Erythroblast (primary cell): ENCODE results near the gene UCKL1.

Source experiments
- GATA1 ChIP-seq: IDR thresholded peaks from 2 replicates; pipeline ENCODE4 v1.6.1; 2011; ENCODE audit warnings: low read depth, mild to moderate bottlenecking, control low read depth, low read length, moderate library complexity
- POLR2A ChIP-seq: IDR thresholded peaks from 2 replicates; pipeline ENCODE4 v1.6.1; 2011; ENCODE audit warnings: mild to moderate bottlenecking, low read length

- TF ChIP-seq POLR2A (peak; percentile 69), GATA1 (no peak)
Measured at GRCh38 chr20:63980806-63981728, 24.9 kb upstream of the UCKL1 start, which contains the start of gene PRPF6.
